ENCODE data around the gene OGN.

OGN gene

DNA sequence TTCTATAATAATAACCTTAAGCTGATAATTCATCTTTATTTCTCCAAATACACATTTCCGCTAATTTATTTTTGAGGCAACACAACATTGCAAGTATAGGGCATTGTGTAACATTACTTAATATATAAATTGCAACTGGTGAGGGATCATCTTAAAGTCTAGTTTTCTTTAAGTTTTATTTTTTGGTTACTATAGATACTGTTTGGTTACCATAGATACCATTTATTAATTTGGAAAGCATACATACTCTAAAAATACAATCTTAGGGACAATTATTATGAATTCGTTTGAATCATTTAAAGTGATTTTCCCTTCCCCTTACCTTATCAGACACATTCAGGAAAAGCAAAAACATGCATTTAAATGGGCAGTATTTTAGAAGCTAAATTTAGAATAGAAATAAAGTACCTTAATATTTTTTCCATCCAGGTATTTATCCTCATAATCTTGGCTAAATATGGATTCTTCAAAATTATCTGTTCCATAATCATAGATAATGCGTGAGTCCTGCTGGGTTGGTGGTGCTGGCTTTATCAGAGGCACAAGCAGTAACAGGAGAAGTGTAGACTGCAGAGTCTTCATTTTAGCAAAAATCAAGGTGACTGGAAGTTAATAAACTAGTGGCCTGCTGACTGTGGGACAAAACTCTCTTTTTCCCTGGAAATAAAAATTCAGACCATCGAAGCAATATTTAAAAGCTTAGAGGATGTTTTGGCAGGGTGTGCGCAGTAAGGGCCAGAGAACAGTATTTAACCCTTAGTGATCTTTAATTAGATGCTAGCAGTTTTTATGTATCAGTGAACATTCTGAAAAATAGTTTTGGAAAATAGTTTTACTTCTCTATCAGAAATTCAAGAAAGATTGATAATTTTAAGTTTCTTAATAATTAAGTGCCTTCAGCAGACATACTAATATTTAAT lies 1.3 kb downstream of the OGN start:
- no peak for DNase-seq

DNA sequence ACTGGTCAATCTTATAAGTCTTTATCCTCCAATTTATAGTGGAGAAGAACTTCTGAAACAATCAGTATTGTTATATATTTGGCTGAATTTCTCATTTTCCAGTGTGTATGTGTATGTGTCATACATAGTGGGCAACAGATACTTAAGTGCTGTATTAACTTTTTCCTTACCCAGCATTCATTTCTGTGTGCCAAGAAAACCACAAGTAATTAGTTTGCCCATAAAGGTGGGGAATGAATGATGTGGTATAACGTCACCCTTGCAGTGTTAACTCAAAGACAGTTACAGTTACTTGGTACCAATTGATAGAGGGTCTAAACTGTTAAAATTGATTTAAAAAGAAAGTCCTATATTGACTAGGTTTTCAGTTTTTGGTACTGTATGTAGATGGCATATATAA lies 2.0 kb downstream of the OGN start:
- no peak for DNase-seq

DNA sequence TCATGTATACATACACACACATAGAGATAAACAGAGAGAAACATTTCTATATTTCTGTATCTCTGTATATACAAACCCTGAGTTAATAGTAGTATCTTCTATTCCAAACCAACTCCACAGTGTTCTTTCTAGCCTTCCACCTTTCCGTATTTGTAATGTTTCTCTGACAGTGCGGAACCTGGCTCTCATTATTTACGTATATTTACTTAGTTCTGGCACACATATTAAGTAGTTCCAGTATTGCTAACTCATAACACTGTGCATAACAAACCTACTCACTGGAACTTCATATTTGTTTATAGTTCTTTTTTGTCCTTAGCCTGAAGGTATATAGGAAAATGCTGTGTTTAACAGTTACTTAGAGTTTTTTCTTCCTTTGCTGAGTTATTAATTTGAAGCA lies 6.5 kb downstream of the OGN start:
- no peak for DNase-seq

DNA sequence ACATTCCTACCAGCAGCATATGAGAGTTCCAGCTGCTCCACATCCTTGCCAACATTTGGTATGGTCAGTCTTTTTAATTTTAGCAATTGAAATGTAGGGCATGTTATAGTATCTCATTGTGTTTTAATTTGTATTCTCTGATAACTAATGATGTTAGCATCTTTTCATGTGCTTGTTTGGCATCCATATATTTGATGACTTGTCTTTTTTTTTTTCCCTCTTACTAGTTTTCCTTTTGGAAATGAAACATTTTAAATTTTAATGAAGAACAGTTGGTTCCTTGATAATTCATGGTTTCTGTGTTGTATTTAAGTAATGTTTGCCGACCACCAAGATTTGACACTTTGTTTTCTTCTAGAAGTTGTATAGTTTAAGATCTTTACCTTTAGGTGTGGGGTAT lies 8.8 kb downstream of the OGN start:
- DNase-seq, result no peak

DNA sequence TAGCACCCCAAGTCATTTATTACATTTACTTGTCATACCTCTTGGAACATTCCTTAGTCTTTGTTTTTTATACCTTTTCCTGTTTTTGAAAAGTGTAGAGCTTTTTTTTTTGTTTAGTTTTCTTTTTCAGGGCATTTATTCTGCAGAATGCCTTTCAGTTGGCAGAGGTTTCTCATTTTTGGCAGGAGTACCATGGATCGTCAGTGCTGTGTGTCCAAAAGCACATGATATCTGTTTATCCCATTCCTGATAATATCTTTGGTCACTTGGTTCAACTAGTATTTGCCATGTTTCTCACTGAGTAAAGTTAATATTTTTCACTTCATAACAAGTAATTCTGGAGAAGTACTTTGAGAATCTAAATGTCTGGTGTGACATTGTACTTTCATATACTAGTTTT lies 10.7 kb downstream of the OGN start:
- no peak for DNase-seq

DNA sequence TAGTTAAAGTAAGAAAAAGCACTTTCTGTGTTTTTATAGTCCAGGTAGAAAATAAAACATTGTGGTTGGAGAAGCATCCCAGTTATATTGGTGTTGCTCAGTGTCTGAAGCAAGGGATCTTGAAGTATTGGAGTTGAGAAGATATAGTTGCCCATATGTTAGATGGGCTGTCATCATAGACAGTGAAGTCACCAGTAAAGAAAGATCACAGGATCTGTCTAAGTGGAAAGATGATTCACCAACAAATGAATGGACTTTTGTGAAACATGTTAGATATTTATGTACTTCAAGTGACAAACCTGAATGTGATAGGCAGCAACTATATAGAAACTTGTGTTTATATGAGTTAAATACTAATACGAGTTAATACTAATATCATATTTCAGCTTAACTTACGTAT lies 11.7 kb downstream of the OGN start:
- peak; percentile 28 for DNase-seq

DNA sequence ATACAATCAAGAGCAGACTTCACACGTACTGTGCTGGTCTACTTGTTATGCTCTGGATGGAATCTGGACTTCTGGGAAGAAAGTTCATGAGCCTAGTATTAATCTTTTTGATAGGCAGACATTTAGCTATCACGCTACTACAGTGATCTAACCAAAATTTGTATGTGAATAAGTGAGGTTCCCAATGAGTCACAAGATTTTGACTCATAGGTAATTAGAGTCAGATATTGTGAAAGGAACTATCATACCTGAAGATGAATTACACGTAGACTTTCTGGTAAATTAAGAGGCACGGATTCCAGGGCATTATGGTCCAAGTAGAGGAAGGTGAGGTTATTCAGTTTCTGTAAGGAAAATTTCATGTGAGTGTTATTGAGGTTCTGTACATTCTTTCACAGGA lies 18.4 kb downstream of the OGN start:
- DNase-seq, result no peak

DNA sequence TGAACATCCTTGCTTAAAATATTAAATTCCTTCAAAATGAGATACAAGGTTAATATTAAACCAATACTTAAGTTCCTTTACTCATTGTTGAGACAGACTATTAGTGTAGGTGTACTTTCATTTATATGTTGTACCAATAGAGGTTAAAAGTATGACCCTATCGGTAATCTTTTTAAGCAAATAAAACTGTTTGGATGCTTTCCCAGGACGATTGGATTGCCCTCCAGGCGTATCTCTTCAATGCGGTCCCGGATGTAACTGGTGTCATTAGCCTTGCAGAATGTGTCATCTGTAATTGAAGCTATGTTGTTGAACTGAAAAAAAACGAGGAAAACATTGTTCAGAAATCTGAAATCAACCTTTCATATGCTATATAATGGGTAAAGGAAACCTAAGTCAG lies 18.9 kb downstream of the OGN start:
- no peak for DNase-seq

DNA sequence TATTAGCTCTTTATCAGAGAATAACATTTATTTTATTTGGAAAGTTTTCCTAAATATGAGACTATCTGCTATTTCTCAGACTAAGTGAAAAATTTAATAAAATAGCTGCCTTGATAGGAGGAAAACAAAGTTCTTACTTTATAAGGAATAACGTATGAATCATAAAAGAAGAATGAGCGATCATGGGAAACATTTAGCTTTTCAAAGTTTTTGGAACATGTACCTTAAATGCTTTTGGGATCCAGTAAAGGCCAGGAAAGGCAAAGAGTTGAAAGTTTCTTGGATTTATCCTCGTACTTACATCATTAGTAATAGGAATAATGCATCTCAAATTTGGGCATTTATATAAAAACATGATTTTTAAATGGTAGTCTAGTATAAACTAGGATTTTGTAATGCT lies 19.4 kb downstream of the OGN start:
- DNase-seq, result no peak

DNA sequence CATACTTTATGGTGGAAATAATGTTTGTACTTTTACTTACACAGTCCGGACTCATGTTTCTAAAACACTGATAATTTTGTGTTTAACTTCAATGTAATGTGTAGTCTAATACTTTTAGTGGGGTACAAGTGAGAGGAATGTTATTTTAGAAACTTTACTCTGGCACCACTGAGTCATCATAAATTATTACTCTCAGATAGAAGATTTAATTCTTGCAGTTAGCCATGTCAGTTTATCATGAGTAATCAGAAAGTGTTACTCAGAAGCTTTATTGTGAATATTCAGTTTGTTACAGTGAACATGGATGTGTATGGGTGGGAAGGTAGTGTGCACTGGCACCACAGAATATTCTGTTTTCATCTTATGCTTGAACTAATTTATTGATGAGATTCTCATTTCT lies 20.0 kb downstream of the OGN start:
- DNase-seq, result no peak

DNA sequence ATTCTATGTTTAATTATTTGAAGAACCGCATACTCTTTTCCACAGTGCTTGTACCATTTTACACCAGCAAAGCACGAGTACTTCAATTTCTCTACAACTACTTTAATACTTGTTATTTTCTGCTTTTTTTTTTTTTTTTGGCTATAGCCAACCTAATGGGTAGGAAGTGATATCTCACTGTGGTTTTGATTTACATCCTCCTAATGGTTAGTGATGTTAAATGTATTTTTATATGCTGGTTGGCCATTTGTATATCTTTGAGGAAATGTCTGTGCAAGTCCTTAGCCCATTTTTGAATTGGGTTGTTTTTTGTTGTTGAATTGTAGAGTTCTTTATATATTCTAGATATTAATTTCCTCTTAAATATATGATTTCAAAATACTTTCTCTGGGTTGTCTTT lies 22.6 kb downstream of the OGN start:
- DNase-seq, result no peak

DNA sequence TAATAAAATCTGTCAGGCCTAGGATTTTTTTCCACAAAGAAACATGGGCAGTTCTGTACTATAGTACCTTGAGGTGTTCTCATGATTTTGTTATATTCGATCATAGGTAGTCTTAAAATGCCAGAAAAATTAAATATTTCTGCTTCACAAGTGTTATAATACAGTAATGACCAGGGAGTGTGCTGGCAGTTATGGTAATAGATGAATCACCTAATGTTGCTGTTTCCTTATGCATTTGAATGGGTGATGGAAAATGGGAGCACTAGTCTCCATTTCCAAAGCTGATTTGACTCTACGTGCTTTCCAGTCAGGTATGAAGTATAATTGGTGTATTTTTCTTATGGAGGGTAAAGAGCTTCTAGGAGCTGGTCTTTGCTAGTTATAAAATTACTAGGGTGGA lies 23.8 kb downstream of the OGN start:
- DNase-seq, result no peak

DNA sequence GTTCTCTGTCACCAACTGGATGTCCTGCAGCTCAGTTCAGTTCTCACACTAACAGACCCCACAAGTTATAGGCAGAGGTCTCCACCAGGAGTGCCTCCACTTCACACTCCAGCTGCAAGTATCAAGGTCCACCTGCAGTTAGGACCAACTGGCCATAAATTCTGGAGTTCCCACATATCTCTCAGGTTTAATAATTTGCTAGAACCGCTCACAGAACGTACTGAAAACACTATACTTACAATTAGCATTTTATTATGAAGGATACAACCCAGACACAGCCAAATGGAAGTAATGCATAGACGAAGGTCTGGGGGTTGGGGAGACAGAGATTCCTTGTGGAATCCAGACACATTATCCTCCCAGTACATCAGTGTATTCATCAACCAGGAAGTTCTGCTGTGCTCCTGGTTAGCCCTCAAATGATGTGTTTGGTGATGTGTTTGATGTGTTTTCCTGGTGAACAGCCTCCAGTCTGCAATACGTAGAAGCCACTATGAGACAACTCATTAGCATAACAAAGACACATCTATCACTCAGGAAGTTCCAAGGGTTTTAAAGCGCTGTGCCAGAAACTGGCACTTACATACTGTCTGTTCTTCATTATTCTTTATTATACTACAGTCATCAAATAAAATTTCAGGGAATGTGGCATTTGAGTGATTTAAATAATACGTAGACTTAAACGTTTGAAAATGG lies 25.4 kb downstream of the OGN start:
- DNase-seq, result no peak

DNA sequence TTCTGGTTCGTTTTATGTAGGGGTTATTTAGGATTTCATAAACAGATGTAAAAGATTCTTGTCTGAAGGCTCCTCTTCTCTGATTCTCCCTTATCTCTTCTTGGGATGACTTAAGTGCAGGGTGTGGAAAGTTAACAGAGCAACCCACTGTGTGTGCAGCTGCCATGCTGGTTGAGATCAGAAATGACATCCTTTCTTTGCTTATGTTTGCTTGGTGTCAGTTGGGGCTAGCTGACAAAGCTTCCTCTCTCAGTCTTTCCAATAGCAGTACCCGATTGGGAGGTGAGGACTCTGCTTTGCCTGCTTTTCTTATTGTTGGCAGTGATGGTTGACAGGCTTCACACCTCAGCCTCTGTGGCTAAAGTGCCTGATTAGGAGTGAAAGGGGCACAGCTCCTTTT lies 26.5 kb downstream of the OGN start:
- no peak for DNase-seq

DNA sequence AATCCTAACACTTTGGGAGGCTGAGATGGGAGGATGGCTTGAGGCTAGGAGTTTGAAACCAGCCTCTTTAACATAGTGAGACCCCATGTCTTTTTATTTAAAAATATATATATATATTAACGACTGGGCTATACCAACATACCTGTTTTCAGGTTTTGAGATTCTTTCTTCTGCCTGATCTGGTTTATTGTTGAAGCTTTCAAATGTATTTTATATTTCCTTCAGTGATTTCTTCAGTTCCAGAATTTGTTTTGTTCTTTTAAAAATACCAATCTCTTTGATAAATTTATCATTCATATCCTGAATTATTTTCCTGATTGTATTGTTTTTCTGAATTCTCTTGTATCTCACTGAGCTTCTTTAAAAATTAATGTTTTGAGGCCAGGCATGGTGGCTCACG lies 31.2 kb downstream of the OGN start:
- DNase-seq, result no peak

DNA sequence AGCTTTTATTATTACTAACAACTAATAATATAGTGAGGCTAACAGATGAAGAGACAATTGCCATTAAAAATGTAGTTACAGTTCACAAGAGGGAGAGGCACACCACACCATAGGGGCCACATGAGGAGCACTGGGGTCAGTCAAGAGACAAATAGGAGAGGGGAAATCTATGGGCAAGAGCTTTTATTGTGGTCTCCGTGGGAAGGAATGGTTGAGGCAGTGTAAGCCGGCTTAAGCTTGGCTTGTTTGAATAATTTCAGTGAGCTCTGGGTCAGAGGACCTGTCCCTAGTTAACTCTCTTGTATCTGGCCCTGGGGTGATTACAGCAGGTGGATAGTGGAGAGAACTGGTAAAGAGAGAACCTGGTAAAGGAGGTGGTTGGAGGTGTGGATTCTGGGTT lies 35.3 kb downstream of the OGN start:
- no peak for DNase-seq

DNA sequence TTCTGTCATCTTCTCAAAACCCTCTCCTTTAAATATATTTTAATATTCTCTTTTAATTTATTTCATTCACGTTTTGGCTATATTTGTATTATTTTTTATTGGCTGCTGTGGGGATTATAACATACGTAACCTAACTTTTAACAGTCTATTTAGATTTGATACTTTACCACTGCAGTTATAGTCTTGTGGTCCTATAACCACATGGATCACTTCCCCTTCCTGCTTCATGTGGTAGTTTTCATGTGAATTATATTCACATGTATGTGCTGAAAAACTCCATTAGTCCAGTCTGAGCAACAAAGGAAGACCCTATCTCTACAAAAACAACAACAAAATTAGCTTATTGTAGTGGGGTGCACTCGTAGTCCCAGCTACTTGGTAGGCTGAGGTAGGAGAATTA lies 44.3 kb downstream of the OGN start:
- peak; percentile 25 for DNase-seq

DNA sequence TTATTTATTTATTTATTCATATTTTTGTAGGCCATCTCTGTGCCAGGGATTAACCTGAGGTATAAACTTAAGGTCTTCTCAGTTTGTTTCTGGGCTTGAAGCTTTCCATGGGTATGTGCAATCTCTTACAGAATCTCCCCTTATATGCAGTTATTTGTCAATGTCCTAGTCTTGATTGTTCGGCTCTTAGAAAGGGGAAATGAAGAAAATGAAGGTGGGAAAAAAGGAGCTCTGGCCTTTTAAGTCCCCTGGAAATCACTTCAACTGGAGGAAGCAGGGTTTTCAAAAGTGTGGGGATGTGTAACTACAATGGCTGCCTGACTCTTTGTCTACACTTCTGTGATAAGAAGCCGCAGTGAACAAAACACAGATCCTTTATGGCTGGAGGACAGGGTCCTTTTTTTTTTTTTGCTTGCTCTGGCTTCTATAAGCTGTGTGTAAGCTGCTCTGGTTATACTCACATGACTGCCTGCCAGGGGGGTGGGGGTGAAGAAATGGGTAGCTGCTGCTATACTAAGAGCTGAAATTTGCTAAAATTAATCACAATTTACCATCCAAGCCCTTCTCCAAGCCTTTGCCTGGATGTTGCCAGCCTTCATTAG lies 44.9 kb downstream of the OGN start:
- DNase-seq, result peak; percentile 43

DNA sequence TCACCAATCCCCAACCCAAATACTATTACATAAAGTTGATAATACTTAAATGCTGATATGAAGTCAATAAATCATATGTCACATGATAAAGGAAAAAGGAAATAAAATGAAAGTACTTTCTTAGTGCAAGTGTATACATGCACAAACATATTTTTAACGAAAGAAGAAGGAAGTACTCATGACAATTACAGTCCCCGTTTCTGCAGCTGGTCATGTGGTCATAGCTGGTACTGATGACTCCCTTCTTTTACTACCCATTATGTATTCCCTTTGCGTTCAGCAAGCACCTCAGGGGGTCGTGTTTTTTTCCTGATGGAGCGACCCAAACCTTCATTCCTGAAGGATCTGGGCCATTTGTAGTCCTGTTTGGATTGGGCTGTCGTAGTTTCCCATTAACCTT lies 51.3 kb downstream of the OGN start:
- DNase-seq, result peak; percentile 66

DNA sequence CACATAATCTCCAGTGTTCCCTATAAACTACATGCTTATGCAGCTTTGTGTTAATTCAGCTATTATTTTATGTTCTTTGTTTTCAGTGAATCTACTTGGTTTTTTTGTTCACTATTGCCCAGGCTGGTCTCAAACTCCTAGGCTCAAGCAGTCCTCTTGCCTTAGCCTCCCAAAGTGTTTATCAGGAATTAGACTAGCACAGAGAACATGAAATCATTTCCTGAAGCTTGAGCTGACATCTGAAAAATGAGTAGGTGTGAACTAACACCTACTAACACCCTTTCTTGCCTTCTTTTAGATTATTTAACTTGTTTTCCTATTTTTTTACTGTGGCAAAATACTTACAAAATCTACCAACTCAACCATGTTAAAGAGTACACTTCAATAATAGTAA lies 53.6 kb downstream of the OGN start:
- no peak for DNase-seq

DNA sequence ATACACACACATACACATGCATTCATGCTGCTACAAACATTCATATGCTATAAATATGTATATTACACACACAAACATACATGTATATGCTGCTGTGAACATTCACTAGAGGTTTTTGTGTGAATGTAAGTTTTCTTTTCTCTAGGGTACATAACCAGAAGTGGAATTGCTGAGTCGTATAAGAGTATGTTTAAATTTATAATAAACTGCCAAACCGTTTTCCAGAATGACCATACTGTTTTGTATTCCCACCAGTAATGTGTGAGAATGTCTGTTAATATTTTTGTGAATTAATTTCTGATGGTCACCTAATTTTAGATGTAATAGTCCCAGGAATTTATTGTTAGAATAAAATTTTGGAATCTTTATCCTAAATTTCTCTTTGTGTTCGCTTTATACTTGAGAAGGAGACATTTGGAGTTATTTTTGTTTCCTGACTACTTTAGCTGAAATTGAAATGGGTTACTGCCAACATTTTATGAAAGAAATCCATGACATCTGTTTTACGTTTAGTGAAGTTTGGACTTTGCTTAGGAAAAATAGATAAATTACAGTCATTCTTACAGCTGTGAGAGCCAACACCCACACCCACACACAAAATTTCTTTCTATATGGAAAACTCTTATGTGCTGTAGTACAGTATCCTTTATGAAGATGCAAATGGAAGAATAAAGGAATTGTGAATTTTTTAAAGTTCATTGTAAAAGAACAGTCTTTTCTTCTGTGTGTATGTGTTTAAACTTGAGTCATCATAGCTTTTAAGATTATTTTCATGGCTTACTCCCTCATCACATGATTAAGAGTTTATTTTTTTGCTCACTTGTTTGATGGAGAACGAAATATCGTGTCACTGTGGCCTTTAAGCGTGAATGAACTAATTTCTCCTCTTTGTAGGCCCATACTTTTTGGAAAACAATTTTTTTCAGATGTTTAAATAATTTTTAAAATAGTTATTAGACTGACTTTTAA lies 54.3 kb downstream of the OGN start:
- no peak for DNase-seq

DNA sequence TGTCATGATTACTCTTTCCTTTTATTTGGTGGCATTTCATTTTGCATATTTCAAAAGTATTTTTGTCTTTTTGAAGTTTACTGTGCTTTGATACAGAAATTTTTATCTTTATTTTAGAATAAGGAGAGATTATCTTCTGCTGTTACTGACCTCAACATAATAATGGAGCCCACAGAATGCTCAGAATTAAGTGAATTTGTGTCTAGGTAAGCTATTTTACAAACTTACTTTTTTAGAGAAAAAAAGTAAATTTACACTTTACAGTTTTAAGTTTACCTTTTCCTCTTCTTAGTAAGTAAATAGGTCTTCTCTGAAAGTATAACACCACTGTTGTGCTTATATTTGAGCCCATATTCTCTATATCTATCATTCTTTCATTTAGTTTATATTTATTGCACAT lies 58.8 kb downstream of the OGN start:
- DNase-seq, result no peak
